Activated CD4-positive, alpha-beta T cell treated with anti-CD3 and anti-CD28 coated beads, Interleukin-2, amount 10 ng/mL, durations not matched to agents 24 days and 14 days (primary cell): ENCODE results near the gene DNAJA2. TPM values are rescaled to one million over a fixed set of nuclear protein-coding genes. Genes with fewer than 3 reads are reported as not detected.
A peak's percentile ranks its signal among the peaks of the same experiment; 100 is the strongest.

Experiments
- DNase-seq: peaks from one replicate; pipeline ENCODE4 v3.0.0; 2022
- H3K27ac Mint-ChIP-seq: one replicate; pipeline ENCODE4 v1.8.0; 2022; ENCODE audit warnings: mild to moderate bottlenecking, mixed read lengths
- H3K27me3 Mint-ChIP-seq: one replicate; pipeline ENCODE4 v1.8.0; 2022; ENCODE audit warnings: mixed read lengths
- H3K36me3 Mint-ChIP-seq: one replicate; pipeline ENCODE4 v1.8.0; 2022; ENCODE audit warnings: low read depth, mild to moderate bottlenecking, mixed read lengths
- H3K4me1 Mint-ChIP-seq: one replicate; pipeline ENCODE4 v1.8.0; 2021; ENCODE audit warnings: mixed read lengths
- H3K4me3 Mint-ChIP-seq: one replicate; pipeline ENCODE4 v1.8.0; 2022; ENCODE audit warnings: mild to moderate bottlenecking, moderate library complexity, mixed read lengths
- H3K9me3 Mint-ChIP-seq: one replicate; pipeline ENCODE4 v1.8.0; 2021; ENCODE audit warnings: mixed read lengths
- intact Hi-C: fragments of 100-400 bp; cut with micrococcal nuclease; formaldehyde crosslinking; loops from one replicate; pipeline ENCODE4 v1.15.1; 2023
- total RNA-seq: library from RNA; stranded (reverse); gene quantifications from 2 replicates; pipeline ENCODE4 v1.2.3, GENCODE V29; 2022

DNAJA2 gene
- total RNA-seq, 1 donor from 2014 or later: 81.7 TPM

DNA sequence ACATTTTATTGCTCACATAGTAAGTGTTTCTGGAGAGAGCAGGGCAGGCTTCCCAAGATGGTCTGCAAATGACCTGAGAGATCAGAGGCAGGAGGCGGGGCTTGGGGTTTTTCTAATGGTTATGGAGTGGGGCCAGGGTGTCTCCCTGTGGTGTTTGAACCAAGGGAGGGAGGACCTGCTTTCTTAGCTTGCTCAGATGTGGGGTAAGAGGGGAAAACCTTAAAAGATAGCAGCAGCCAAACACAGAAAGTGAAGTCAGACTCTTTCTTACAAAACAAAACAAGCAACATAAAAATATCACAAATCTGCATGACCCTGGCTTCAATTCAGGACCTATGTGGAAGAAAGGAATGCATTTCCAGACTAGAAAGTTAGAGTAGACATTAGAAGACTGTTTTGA is 22.9 kb upstream of the DNAJA2 start:
- no peak for DNase-seq
- peaks cover 3% of the 10 kb centered on the region for H3K9me3 Mint-ChIP-seq
- peaks cover 4% of the 10 kb centered on the region for H3K4me1 Mint-ChIP-seq
- no peaks in the 10 kb centered on the region for H3K36me3 Mint-ChIP-seq
- no peaks in the 10 kb centered on the region for H3K27me3 Mint-ChIP-seq
- H3K4me3 Mint-ChIP-seq: no peak overlapping the region
- H3K27ac Mint-ChIP-seq: no peak overlapping the region
- intact Hi-C loops: no loop called here

DNA sequence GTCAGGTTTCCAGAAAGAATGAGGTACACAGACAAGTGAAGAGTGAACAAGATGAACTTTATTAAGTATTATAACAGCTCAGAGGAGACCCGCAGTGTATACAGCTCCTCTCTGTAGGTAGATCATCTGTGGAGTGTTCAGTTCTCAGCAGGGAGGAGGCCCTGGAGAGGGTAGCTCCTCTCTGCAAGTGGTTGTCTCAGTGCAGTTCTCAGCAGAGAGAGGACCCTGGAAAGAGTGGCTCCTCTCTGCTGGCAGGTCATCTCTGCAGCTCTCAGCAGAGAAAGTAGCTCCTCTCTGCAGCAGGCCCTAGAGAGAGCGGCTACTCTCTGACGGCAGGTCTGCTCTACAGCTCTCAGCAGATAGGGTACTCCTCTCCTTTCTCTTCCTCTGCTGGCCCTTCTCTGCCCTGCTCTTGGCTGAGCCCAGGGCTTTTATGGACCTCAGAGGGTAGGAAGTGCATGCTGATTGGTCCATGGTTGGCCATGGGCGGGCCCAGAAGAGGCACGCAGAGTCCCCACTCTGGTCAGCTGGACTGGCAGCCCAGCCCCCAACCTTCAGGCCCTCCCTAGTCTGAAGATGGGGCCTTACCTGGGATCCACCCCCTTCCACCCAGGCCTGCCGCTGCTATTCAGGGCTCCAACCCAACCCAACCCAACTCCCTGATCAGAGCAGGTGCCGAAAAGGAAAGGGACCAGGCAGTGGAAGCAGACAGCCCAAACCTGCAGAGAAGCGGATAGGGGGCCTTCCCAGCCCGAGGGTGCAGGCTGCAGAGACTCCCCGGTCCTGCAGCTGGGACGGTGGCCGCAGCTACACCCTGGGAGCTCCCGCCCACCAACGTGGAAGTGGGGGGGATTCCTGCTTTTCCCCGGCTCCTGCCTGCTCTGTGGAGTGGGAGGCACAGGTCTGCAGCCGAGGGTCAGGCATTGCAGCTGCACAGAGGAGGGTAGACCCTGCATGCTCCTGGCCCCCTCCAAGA is 18.5 kb upstream of the DNAJA2 start:
- DNase-seq: no peak
- H3K4me1 Mint-ChIP-seq: peaks cover 4% of the 10 kb centered on the region
- intact Hi-C loops: no loop called here
- H3K4me3 Mint-ChIP-seq: no peak overlapping the region
- no peaks in the 10 kb centered on the region for H3K27me3 Mint-ChIP-seq
- H3K36me3 Mint-ChIP-seq: no peaks in the 10 kb centered on the region
- H3K9me3 Mint-ChIP-seq: peaks cover 4% of the 10 kb centered on the region
- no peak overlapping the region for H3K27ac Mint-ChIP-seq

DNA sequence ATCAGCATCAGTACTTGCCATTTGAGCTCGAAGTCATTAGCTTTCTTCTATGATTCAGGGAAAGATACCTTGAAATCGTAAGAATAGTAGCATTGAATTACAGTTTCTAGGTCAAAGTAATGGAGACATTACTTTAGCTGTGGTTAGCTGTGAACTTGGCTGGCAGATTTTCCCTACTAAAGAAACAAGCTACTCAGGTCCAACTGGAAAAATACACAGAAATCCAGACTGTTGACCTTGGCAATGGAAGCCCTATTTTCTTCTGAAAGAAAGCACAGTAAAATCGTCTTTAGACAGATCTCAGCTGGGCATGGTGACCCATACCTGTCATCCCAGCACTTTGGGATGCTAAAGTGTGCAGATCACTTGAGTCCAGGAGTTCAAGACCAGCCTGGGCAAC is 13.4 kb upstream of the DNAJA2 start:
- Mint-ChIP-seq H3K9me3 (peaks cover 4% of the 10 kb centered on the region), H3K4me3 (no peak overlapping the region), H3K27me3 (peaks cover 2% of the 10 kb centered on the region), H3K36me3 (no peaks in the 10 kb centered on the region), H3K27ac (no peak overlapping the region), H3K4me1 (no peaks in the 10 kb centered on the region)
- DNase-seq: no peak
- intact Hi-C loops: no loop called here

DNA sequence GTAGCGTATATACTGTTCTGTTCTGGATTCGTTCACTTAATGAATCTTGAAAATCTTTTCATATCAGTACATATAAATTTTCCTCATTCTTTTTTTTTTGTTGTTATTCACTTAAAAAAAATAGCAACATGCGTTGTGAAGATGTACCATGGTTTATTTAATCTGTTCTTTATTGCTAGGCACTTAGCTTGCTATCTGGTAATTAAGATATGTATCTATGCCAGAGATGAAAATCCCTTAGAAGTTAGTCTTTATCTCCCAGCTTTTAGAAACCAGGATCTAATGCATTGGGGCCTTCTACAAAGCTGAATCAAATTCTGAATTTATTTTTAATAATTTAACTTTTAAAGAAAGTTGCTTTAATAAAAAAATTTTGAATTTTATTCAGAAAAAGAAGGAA is 13.0 kb upstream of the DNAJA2 start:
- Mint-ChIP-seq H3K36me3 (no peaks in the 10 kb centered on the region), H3K4me1 (no peaks in the 10 kb centered on the region), H3K4me3 (no peak overlapping the region), H3K27ac (no peak overlapping the region), H3K9me3 (peaks cover 1% of the 10 kb centered on the region), H3K27me3 (peaks cover 2% of the 10 kb centered on the region)
- intact Hi-C loops: no loop called here
- DNase-seq: no peak

- Mint-ChIP-seq H3K36me3 (no peaks in the 10 kb centered on the region), H3K9me3 (no peaks in the 10 kb centered on the region), H3K27me3 (peaks cover 2% of the 10 kb centered on the region), H3K27ac (no peak overlapping the region), H3K4me3 (no peak overlapping the region), H3K4me1 (peaks cover 5% of the 10 kb centered on the region)
- intact Hi-C loops: no loop called here
- DNase-seq: no peak
Observed at GRCh38 chr16:46982335-46982734, 8.9 kb upstream of the DNAJA2 start.

- Mint-ChIP-seq H3K27ac (no peak overlapping the region), H3K27me3 (peaks cover 2% of the 10 kb centered on the region), H3K36me3 (no peaks in the 10 kb centered on the region), H3K4me3 (no peak overlapping the region), H3K9me3 (no peaks in the 10 kb centered on the region), H3K4me1 (peaks cover 16% of the 10 kb centered on the region)
- no peak for DNase-seq
- intact Hi-C loops: no loop called here
Observed at GRCh38 chr16:46980926-46981325, 7.5 kb upstream of the DNAJA2 start.

- Mint-ChIP-seq H3K27ac (peak overlapping the region; percentile 31), H3K36me3 (peaks cover 16% of the 10 kb centered on the region), H3K27me3 (no peaks in the 10 kb centered on the region), H3K4me1 (peaks cover 35% of the 10 kb centered on the region), H3K4me3 (peak overlapping the region; percentile 32), H3K9me3 (no peaks in the 10 kb centered on the region)
- DNase-seq: no peak
- intact Hi-C loops: loop anchor here (1.0 to 10.0 kb wide), 2 partner anchors 42 to 1388 kb away; no protein-coding TSS in a partner anchor
Observed at GRCh38 chr16:46976550-46976949, 3.1 kb upstream of the DNAJA2 start.

- Mint-ChIP-seq H3K36me3 (peaks cover 20% of the 10 kb centered on the region), H3K4me1 (peaks cover 37% of the 10 kb centered on the region), H3K4me3 (peak overlapping the region; percentile 18), H3K27ac (peak overlapping the region; percentile 31), H3K9me3 (no peaks in the 10 kb centered on the region), H3K27me3 (no peaks in the 10 kb centered on the region)
- DNase-seq: no peak
- intact Hi-C loops: loop anchor here (1.0 to 10.0 kb wide), 3 partner anchors 42 to 1389 kb away; no protein-coding TSS in a partner anchor
Observed at GRCh38 chr16:46975908-46976470, 2.5 kb upstream of the DNAJA2 start.

DNA sequence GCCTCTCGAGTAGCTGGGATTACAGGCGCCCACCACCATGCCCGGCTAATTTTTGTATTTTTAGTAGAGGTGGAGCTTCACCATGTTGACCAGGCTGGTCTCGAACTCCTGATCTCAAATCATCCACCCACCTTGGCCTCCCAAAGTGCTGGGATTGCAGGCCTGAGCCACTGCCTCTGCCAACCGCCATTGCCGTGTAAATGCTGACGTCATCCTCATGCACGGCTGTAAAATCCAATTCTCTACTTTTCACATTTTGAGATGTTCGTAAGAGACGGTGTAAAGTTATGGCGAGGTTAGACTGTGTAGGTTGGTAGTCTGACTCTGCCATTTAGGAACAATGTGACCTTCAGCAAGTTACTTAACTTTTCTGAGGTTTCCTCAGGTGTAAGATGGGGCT is 1.7 kb upstream of the DNAJA2 start:
- DNase-seq: no peak
- intact Hi-C loops: loop anchor here (2.0 to 10.0 kb wide), 2 partner anchors 152 to 1390 kb away; no protein-coding TSS in a partner anchor
- Mint-ChIP-seq H3K27ac (peak overlapping the region; percentile 98), H3K9me3 (no peaks in the 10 kb centered on the region), H3K4me1 (peaks cover 40% of the 10 kb centered on the region), H3K27me3 (no peaks in the 10 kb centered on the region), H3K4me3 (peak overlapping the region; percentile 94), H3K36me3 (peaks cover 23% of the 10 kb centered on the region)

- DNase-seq: peak; percentile 77
- no peaks in the 10 kb centered on the region for H3K9me3 Mint-ChIP-seq
- H3K4me3 Mint-ChIP-seq: peak overlapping the region; percentile 94
- H3K27ac Mint-ChIP-seq: peak overlapping the region; percentile 98
- intact Hi-C loops: loop anchor here (2.0 to 10.0 kb wide), 4 partner anchors 152 to 1638 kb away; partner anchors contain the start of genes LONP2 and N4BP1
- no peaks in the 10 kb centered on the region for H3K27me3 Mint-ChIP-seq
- peaks cover 41% of the 10 kb centered on the region for H3K4me1 Mint-ChIP-seq
- peaks cover 27% of the 10 kb centered on the region for H3K36me3 Mint-ChIP-seq
Observed at GRCh38 chr16:46974352-46974751, 878 bp upstream of the DNAJA2 start.

DNA sequence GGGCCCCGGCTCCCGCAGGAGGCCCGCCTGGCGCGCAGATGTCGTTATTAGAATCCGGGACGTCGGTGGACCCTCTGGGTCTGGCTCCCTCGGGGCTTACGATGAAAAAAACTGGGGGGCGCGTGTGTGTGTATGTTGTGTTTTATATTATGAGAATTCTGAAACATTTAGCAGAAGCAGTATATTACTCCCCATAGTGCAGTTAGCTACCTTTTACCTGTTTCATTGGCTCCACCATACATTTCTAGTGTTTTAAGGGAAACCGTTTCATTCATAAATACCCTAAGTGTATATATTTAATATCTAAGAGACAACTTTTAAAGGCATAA is 486 bp upstream of the DNAJA2 start:
- peak overlapping the region; percentile 98 for H3K27ac Mint-ChIP-seq
- peak overlapping the region; percentile 94 for H3K4me3 Mint-ChIP-seq
- H3K4me1 Mint-ChIP-seq: peaks cover 43% of the 10 kb centered on the region

GRCh38 chr16:46972429-46973206 is 856 bp downstream of the DNAJA2 start:
- peaks cover 48% of the 10 kb centered on the region for H3K4me1 Mint-ChIP-seq
- H3K4me3 Mint-ChIP-seq: peak overlapping the region; percentile 98
- H3K36me3 Mint-ChIP-seq: peaks cover 44% of the 10 kb centered on the region
- peak overlapping the region; percentile 95 for H3K27ac Mint-ChIP-seq
- no peaks in the 10 kb centered on the region for H3K9me3 Mint-ChIP-seq
- intact Hi-C loops: loop anchor here (1.0 to 10.0 kb wide), 9 partner anchors 11 to 1640 kb away; partner anchors contain the start of genes ITFG1, LONP2, N4BP1 and NETO2
- DNase-seq: peak; percentile 88
- no peaks in the 10 kb centered on the region for H3K27me3 Mint-ChIP-seq

More for the DNA sequence above, 486 bp upstream of the DNAJA2 start:
- H3K27me3 Mint-ChIP-seq: no peaks in the 10 kb centered on the region
- intact Hi-C loops: loop anchor here (1.0 to 10.0 kb wide), 9 partner anchors 63 to 1638 kb away; partner anchors contain the start of genes ITFG1, LONP2, N4BP1 and NETO2
- no peaks in the 10 kb centered on the region for H3K9me3 Mint-ChIP-seq
- H3K36me3 Mint-ChIP-seq: peaks cover 30% of the 10 kb centered on the region
- DNase-seq: no peak

GRCh38 chr16:46971271-46971670 is 2.2 kb downstream of the DNAJA2 start:
- H3K27me3 Mint-ChIP-seq: no peaks in the 10 kb centered on the region
- peaks cover 40% of the 10 kb centered on the region for H3K4me1 Mint-ChIP-seq
- H3K27ac Mint-ChIP-seq: peak overlapping the region; percentile 55
- H3K36me3 Mint-ChIP-seq: peaks cover 54% of the 10 kb centered on the region
- DNase-seq: no peak
- H3K4me3 Mint-ChIP-seq: peak overlapping the region; percentile 48
- intact Hi-C loops: loop anchor here (5.0 to 10.0 kb wide), 3 partner anchors 1271 to 1641 kb away; partner anchors contain the start of genes LONP2 and N4BP1
- no peaks in the 10 kb centered on the region for H3K9me3 Mint-ChIP-seq
